ENCODE data around the gene RAB33A.

- TF ChIP-seq POLR2A (IDR thresholded peaks at IDR 0.05) (no peak), CTCF (IDR thresholded peaks at IDR 0.05) (no peak)
Observed at GRCh38 chrX:130212371-130212770, 40.6 kb downstream of the RAB33A start.

Data from testis (tissue), 2 donors.